ENCODE measurements around the gene KRT75.

KRT75 gene

GRCh38 chr12:52378091-52378490, 56.1 kb downstream of the KRT75 start:
- no peak overlapping the region for H3K4me3 ChIP-seq (ENCODE audit: low read depth, low read length)
- peaks cover 3% of the 10 kb centered on the region; the same call in 1 of the 2 replicates for H3K27me3 ChIP-seq (ENCODE audit: control insufficient read depth, insufficient read depth, low read length)
- H3K9ac ChIP-seq (ENCODE audit: low read length): no peak overlapping the region
- H3K9me3 ChIP-seq (ENCODE audit: control insufficient read depth, insufficient read depth, low read depth, low read length): no peaks in the 10 kb centered on the region
- no peaks in the 10 kb centered on the region for H3K4me1 ChIP-seq (ENCODE audit: control insufficient read depth, insufficient read depth, low read length)
- H3K27ac ChIP-seq (ENCODE audit: low read depth, low read length): no peak overlapping the region
- H3K36me3 ChIP-seq (ENCODE audit: control insufficient read depth, insufficient read depth, low read length): no peaks in the 10 kb centered on the region

DNA sequence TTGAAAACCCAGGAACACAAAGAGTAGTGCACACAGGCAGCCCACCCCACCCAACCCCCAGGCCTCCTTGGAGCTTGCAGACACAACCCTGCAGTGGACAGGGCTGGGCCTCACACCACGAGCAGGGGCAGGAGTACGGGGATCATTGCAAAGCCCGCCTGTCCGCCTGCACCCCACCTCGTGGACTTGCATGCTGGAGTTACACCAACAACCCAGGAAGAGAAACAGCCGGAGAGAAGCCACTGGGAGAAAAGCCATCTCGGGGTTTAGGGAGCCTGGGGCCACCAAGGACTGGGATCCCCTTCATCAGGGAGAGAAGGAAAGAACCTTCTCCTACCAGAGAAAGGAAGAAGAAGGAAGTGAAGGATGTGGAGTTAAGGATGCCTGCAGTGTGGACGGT, 56.9 kb downstream of the KRT75 start:
- Histone ChIP-seq H3K27ac (ENCODE audit: low read depth, low read length) (no peak overlapping the region), H3K4me3 (ENCODE audit: low read depth, low read length) (no peak overlapping the region), H3K27me3 (ENCODE audit: control insufficient read depth, insufficient read depth, low read length) (peaks cover 3% of the 10 kb centered on the region; the same call in 1 of the 2 replicates), H3K36me3 (ENCODE audit: control insufficient read depth, insufficient read depth, low read length) (no peaks in the 10 kb centered on the region), H3K9ac (ENCODE audit: low read length) (no peak overlapping the region), H3K9me3 (ENCODE audit: control insufficient read depth, insufficient read depth, low read depth, low read length) (no peaks in the 10 kb centered on the region), H3K4me1 (ENCODE audit: control insufficient read depth, insufficient read depth, low read length) (no peaks in the 10 kb centered on the region)
